Progenitor cell of endocrine pancreas (in vitro differentiated cells): Measurements from ENCODE around the gene CPLX3. TPM values are rescaled to one million over a fixed set of nuclear protein-coding genes. Genes with fewer than 3 reads are reported as not detected.

Experiments used
- DNase-seq: peaks from one replicate; pipeline ENCODE4 v3.0.0; 2021; ENCODE audit warnings: low spot score; ENCODE audit not compliant: unreplicated experiment
- H3K27ac Mint-ChIP-seq: 2 replicates; pipeline ENCODE4 v1.8.0; 2021; ENCODE audit warnings: mild to moderate bottlenecking, moderate library complexity, mixed read lengths
- H3K27me3 Mint-ChIP-seq: 2 replicates; pipeline ENCODE4 v1.8.0; 2021; ENCODE audit warnings: mixed read lengths
- H3K36me3 Mint-ChIP-seq: 2 replicates; pipeline ENCODE4 v1.8.0; 2022; ENCODE audit warnings: mixed read lengths; ENCODE audit not compliant: insufficient read depth
- H3K4me1 Mint-ChIP-seq: 2 replicates; pipeline ENCODE4 v1.8.0; 2021; ENCODE audit warnings: low read depth, mixed read lengths
- H3K4me3 Mint-ChIP-seq: 2 replicates; pipeline ENCODE4 v1.8.0; 2021; ENCODE audit warnings: low read depth, mild to moderate bottlenecking, moderate library complexity, mixed read lengths
- H3K9me3 Mint-ChIP-seq: 2 replicates; pipeline ENCODE4 v1.8.0; 2021; ENCODE audit warnings: low read depth, mixed read lengths
- total RNA-seq: library from RNA; stranded (reverse); gene quantifications from 2 replicates; pipeline ENCODE4 v1.2.1, GENCODE V29; 2021
- TF ChIP-seq, protein P1 (sequence below): fragments of 200-600 bp; sonication (generic); IDR thresholded peaks from one replicate; pipeline ENCODE4 v1.5.0; 2021; ENCODE audit warnings: antibody characterized with exemption, mild to moderate bottlenecking; ENCODE audit not compliant: unreplicated experiment

Gene CPLX3
- total RNA-seq, 1 donor from 2014 or later, result not detected

DNA sequence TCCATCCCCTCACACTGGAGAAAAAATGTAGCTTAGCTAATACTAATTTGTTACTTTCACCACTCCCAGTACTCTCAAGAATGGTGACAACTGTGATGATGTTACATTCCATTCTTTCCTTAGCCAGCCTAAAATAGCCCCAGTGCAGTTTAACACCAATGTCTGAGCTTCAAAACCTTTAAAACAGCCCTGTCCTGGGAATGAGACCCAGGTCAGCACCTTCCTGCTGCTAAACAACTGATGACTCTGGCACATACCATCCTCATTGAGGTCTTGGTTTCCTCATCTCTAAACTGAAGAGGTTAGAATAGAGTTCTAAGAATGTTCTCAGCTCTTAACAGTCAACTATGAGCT, 42.9 kb downstream of the CPLX3 start:
- peaks cover 16% of the 10 kb centered on the region for H3K36me3 Mint-ChIP-seq

GRCh38 chr15:74869726-74870407, 43.4 kb downstream of the CPLX3 start:
- TF ChIP-seq, protein P1, sequence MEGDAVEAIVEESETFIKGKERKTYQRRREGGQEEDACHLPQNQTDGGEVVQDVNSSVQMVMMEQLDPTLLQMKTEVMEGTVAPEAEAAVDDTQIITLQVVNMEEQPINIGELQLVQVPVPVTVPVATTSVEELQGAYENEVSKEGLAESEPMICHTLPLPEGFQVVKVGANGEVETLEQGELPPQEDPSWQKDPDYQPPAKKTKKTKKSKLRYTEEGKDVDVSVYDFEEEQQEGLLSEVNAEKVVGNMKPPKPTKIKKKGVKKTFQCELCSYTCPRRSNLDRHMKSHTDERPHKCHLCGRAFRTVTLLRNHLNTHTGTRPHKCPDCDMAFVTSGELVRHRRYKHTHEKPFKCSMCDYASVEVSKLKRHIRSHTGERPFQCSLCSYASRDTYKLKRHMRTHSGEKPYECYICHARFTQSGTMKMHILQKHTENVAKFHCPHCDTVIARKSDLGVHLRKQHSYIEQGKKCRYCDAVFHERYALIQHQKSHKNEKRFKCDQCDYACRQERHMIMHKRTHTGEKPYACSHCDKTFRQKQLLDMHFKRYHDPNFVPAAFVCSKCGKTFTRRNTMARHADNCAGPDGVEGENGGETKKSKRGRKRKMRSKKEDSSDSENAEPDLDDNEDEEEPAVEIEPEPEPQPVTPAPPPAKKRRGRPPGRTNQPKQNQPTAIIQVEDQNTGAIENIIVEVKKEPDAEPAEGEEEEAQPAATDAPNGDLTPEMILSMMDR, result no peak
- Mint-ChIP-seq H3K27me3 (no peaks in the 10 kb centered on the region), H3K4me1 (peaks cover 27% of the 10 kb centered on the region), H3K36me3 (peaks cover 16% of the 10 kb centered on the region), H3K9me3 (no peaks in the 10 kb centered on the region), H3K27ac (no peak overlapping the region), H3K4me3 (peak overlapping the region; percentile 49)
- no peak for DNase-seq

More for the DNA sequence above, 42.9 kb downstream of the CPLX3 start:
- no peak overlapping the region for H3K4me3 Mint-ChIP-seq
- H3K4me1 Mint-ChIP-seq, result peaks cover 27% of the 10 kb centered on the region
- H3K27me3 Mint-ChIP-seq, result no peaks in the 10 kb centered on the region
- no peak overlapping the region for H3K27ac Mint-ChIP-seq
- no peak for DNase-seq
- TF ChIP-seq, protein P1, result no peak
- H3K9me3 Mint-ChIP-seq, result no peaks in the 10 kb centered on the region

DNA sequence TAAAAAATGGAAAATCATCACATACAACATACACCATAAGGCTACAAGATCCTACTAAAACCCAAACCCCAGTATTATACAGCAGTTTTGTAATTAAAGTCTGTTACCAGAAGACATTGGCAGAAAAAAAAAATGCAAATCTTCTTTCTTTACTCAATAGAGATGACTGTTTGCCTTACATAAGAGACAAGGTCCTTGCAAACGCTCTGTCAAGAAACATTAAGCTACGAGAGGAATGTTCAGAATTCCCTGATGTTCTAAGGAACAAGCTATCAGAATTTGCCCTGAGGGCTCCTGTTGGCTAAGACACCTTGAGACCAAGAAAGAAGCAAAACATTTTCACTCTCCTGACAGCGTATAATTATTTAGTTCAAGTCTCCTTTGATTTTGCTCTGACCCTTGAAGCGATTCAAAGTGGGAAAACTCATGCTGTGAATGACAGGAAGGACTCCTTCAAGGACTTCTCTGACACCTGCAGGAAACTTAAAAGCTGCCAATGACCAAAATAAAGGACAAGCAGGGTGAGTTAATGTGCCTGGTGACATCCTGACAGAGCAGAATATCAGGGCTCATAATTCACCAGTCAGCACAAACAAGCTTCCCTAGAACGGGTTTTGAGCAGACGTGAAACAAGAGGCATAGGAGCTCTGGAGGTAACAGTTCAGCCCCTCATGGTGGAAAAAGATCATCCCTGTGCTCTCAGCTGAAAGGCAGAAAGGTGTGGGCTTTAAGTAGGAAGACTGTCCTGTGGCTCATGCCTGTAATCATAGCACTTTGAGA, 44.2 kb downstream of the CPLX3 start:
- no peaks in the 10 kb centered on the region for H3K27me3 Mint-ChIP-seq
- no peaks in the 10 kb centered on the region for H3K9me3 Mint-ChIP-seq
- H3K36me3 Mint-ChIP-seq, result peaks cover 15% of the 10 kb centered on the region
- TF ChIP-seq, protein P1, result no peak
- DNase-seq, result no peak
- no peak overlapping the region for H3K27ac Mint-ChIP-seq
- peaks cover 24% of the 10 kb centered on the region for H3K4me1 Mint-ChIP-seq
- peak overlapping the region; percentile 49 for H3K4me3 Mint-ChIP-seq

DNA sequence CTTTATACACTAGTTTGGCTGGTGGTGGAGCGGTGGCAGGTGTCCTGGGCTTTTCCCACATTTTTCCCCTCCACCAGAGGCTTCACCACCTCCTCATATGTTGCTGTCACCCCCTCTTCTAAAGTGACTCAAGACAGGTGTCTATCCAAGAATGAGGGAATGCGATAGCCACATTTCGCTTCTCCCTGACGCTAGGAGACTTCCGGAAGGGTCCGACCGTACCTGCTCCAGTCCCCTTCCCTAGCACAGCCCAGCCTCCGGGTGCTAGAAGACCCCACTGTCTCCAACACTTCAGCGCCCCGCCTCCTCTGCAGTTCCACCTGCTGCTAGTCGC, 46.2 kb downstream of the CPLX3 start:
- DNase-seq, result no peak
- Mint-ChIP-seq H3K4me1 (peaks cover 17% of the 10 kb centered on the region), H3K27me3 (peaks cover 2% of the 10 kb centered on the region), H3K9me3 (no peaks in the 10 kb centered on the region), H3K27ac (peak overlapping the region; percentile 96), H3K36me3 (peaks cover 11% of the 10 kb centered on the region), H3K4me3 (peak overlapping the region; percentile 92)
- TF ChIP-seq, protein P1, result no peak

- Mint-ChIP-seq H3K27me3 (peaks cover 2% of the 10 kb centered on the region), H3K4me1 (peaks cover 17% of the 10 kb centered on the region), H3K9me3 (no peaks in the 10 kb centered on the region), H3K36me3 (peaks cover 6% of the 10 kb centered on the region), H3K27ac (peak within 1 kb of the TSS; percentile 97), H3K4me3 (peak within 1 kb of the TSS; percentile 92)
- TF ChIP-seq, protein P1, result no peak
- DNase-seq, result peak; percentile 77
These were observed 46.8 kb downstream of the CPLX3 start, which contains the start of gene SCAMP2 for GRCh38 chr15:74873036-74873755. SCAMP2 (minus strand) TSS chr15:74873365; CDS start chr15:74873255, 110 bp downstream.
